Endothelial cell of umbilical vein (primary cell): Measurements from ENCODE around the gene SLC11A2. TPM values are rescaled to one million over a fixed set of nuclear protein-coding genes. Genes with fewer than 3 reads are reported as not detected.

Source experiments
- BruUV-seq: library from RNA; stranded (reverse); fragments of 400-500 nt; replicated peaks from 2 replicates; lab custom pipeline; 2021; lab: Mats Ljungman, UMichigan
- CTCF ChIA-PET: fragments of 300-600, 350-600 bp; sonication (Branson Sonifier 250); formaldehyde crosslinking; loops from one replicate; lab custom pipeline; 2021; ENCODE audit warnings: antibody characterized with exemption, inconsistent platforms; lab: Charles Lee
- POLR2A ChIA-PET: fragments of 300-600, 350-600 bp; sonication (Branson Sonifier 250); formaldehyde crosslinking; loops from one replicate; lab custom pipeline; 2021; ENCODE audit warnings: antibody characterized with exemption, inconsistent platforms; lab: Charles Lee
- DNase-seq: peaks from one replicate; pipeline ENCODE4 v3.0.0-alpha.2; 2011; ENCODE audit warnings: low read depth, low spot score
- FAIRE-seq: peaks from 2 replicates; lab custom pipeline; 2011; peaks lifted over from hg19 to GRCh38; lab: Jason Lieb, UNC
- H2AFZ ChIP-seq: 2 replicates; pipeline ENCODE4 v1.6.0; 2012; ENCODE audit warnings: low read depth, low read length, control low read depth, inconsistent platforms
- H3K27ac ChIP-seq: 2 replicates; pipeline ENCODE4 v1.5.1; 2011; ENCODE audit warnings: low read depth, mild to moderate bottlenecking, control low read depth, low read length, moderate library complexity; ENCODE audit not compliant: insufficient read depth
- H3K27me3 ChIP-seq, 2 experiments: 2 replicates each; pipeline versions ENCODE4 v1.6.0 to v1.6.1; 2011; ENCODE audit warnings: low read length in 2 of 2, mixed read lengths in 1 of 2; ENCODE audit not compliant: control insufficient read depth in 2 of 2, insufficient read depth in 2 of 2
- H3K36me3 ChIP-seq, 2 experiments: 2 replicates in 1 of 2; 3 replicates in 1 of 2; pipeline ENCODE4 v1.5.1; 2011; ENCODE audit warnings: low read length in 2 of 2, mild to moderate bottlenecking in 1 of 2, moderate library complexity in 1 of 2; ENCODE audit not compliant: control insufficient read depth in 2 of 2, insufficient read depth in 2 of 2; ENCODE audit errors: extremely low read depth in 1 of 2
- H3K4me1 ChIP-seq: 3 replicates; pipeline ENCODE4 v1.5.1; 2011; ENCODE audit warnings: mild to moderate bottlenecking, low read length; ENCODE audit not compliant: control insufficient read depth, insufficient read depth; ENCODE audit errors: extremely low read depth
- H3K4me2 ChIP-seq: 2 replicates; pipeline ENCODE4 v1.6.1; 2011; ENCODE audit warnings: low read length, control low read depth, mixed read lengths; ENCODE audit not compliant: insufficient read depth
- H3K4me3 ChIP-seq, 3 experiments: fragments of 200-600 bp in 1 of 3; sonication (generic), shearing (Covaris generic) in 1 of 3; replicated peaks in 1 of 3; 2 replicates each; pipeline ENCODE4 v1.5.1; 2011 to 2016; ENCODE audit warnings: control low read depth in 3 of 3, low read length in 3 of 3, mild to moderate bottlenecking in 2 of 3, inconsistent platforms in 1 of 3, low read depth in 1 of 3, moderate library complexity in 1 of 3; ENCODE audit not compliant: insufficient read depth in 1 of 3
- H3K79me2 ChIP-seq: 2 replicates; pipeline ENCODE4 v1.6.0; 2012; ENCODE audit warnings: low read length, inconsistent platforms; ENCODE audit not compliant: control insufficient read depth, insufficient read depth
- H3K9ac ChIP-seq: replicated peaks from 2 replicates; pipeline ENCODE3; 2011; ENCODE audit warnings: low read length, control low read depth; ENCODE audit not compliant: insufficient read depth; ENCODE audit errors: extremely low read depth
- H3K9me1 ChIP-seq: replicated peaks from 3 replicates; pipeline ENCODE4 v1.6.0; 2011; ENCODE audit warnings: mild to moderate bottlenecking, low read length; ENCODE audit not compliant: control insufficient read depth, insufficient read depth; ENCODE audit errors: extremely low read depth
- H3K9me3 ChIP-seq: replicated peaks from 2 replicates; pipeline ENCODE4 v1.5.1; 2012; ENCODE audit warnings: low read length, inconsistent platforms; ENCODE audit not compliant: control insufficient read depth, insufficient read depth
- H4K20me1 ChIP-seq: replicated peaks from 2 replicates; pipeline ENCODE3; 2011; ENCODE audit warnings: mild to moderate bottlenecking, low read length; ENCODE audit not compliant: control insufficient read depth, insufficient read depth; ENCODE audit errors: extremely low read depth
- EZH2 ChIP-seq: IDR thresholded peaks from 2 replicates; pipeline ENCODE4 v1.6.1; 2012; ENCODE audit warnings: borderline replicate concordance, low read depth, mild to moderate bottlenecking, moderate library complexity, low read length, inconsistent platforms; ENCODE audit not compliant: severe bottlenecking
- FOS ChIP-seq: IDR thresholded peaks from 2 replicates; pipeline ENCODE4 v1.6.1; 2011; ENCODE audit warnings: mild to moderate bottlenecking, low read length, moderate library complexity, borderline replicate concordance; ENCODE audit not compliant: insufficient read depth
- GATA2 ChIP-seq: IDR thresholded peaks from 2 replicates; pipeline ENCODE4 v1.7.0; 2011; ENCODE audit warnings: low read depth, mild to moderate bottlenecking, moderate library complexity, mixed read lengths, low read length; ENCODE audit not compliant: insufficient read length, insufficient read depth
- JUN ChIP-seq: IDR thresholded peaks from 2 replicates; pipeline ENCODE4 v1.6.1; 2011; ENCODE audit warnings: borderline replicate concordance, low read depth; ENCODE audit not compliant: insufficient read length, insufficient read depth
- MAX ChIP-seq: IDR thresholded peaks from 2 replicates; pipeline ENCODE4 v1.6.1; 2011; ENCODE audit not compliant: insufficient read depth, insufficient read length
- MYC ChIP-seq: IDR thresholded peaks from one replicate; pipeline ENCODE4 v1.6.1; 2011; ENCODE audit warnings: mild to moderate bottlenecking, low read depth, low read length
- POLR2A ChIP-seq: IDR thresholded peaks from 2 replicates; pipeline ENCODE4 v1.6.1; 2012; ENCODE audit warnings: low read depth, mild to moderate bottlenecking, control low read depth, low read length
- POLR2AphosphoS5 ChIP-seq: IDR thresholded peaks from 2 replicates; pipeline ENCODE4 v1.6.1; 2012; ENCODE audit warnings: low read depth, mild to moderate bottlenecking, control low read depth, low read length, moderate library complexity; ENCODE audit not compliant: insufficient read depth
- dilution Hi-C: fragments of 300-500 bp; cut with MboI; formaldehyde crosslinking; loops from one replicate; pipeline ENCODE4 v1.15.0; 2019; ENCODE audit warnings: low sequenced_read_pairs; ENCODE audit not compliant: extremely low pct_ligation_motif_present
- intact Hi-C: fragments of 100-400 bp; cut with micrococcal nuclease; formaldehyde crosslinking; loops from one replicate; pipeline ENCODE4 v1.10.0; 2022
- polyA plus RNA-seq, 4 experiments: library from polyadenylated mRNA; depleted of rRNA in 3 of 4; stranded (reverse) in 3 of 4; unstranded in 1 of 4; fragments of >200 nt; gene quantifications; 2 replicates each; pipeline versions ENCODE4 v1.2.1 to v1.2.3, GENCODE V29; 2011 to 2012; ENCODE audit warnings: missing spikeins in 1 of 4
- total RNA-seq: library from RNA; stranded (reverse); gene quantifications from 2 replicates; pipeline ENCODE4 v1.2.3, GENCODE V29; 2021
- TF ChIP-seq, protein P1 (sequence below), 2 donors: IDR thresholded peaks; 1 replicate in 1 of 2; 2 replicates in 1 of 2; pipeline ENCODE4 v1.5.1; 2011; ENCODE audit warnings: low read length in 2 of 2, mild to moderate bottlenecking in 2 of 2, moderate library complexity in 2 of 2, control low read depth in 1 of 2, inconsistent platforms in 1 of 2, low read depth in 1 of 2; ENCODE audit not compliant: insufficient read depth in 1 of 2; ENCODE audit errors: extremely low read depth in 1 of 2

SLC11A2 gene
- total and polyA plus RNA-seq, 2 donors (not counting 3 experiments of a cell fraction or from before 2014, with no cell fraction given), result 47.5 to 56.4 TPM

DNA sequence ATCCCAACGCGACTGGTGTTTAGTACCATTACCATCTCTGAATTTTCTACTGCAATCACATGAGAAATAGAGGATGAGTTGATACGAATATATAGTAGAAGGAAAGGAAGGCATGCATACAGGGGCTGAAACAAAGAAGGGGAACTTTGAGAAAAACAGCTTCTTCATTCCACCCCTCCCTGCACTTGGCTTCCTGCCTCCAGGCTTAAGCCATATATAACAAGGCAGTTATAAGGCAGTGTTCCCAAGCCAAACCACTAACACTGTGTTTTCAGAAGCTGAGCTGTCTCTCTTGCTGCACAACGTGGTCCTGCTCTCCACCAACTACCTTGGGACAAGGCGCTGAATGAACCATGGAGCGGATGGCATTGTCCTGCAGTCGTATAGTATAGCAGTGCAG lies 32.9 kb upstream of the SLC11A2 start:
- intact Hi-C loops, result no loop called here
- no TSS peak for BruUV-seq
- CTCF ChIA-PET, result interaction anchor here (1.1 to 1.6 kb wide), 2 partner anchors 10 to 15 kb away, joined by 3 to 4 read pairs; no protein-coding TSS in a partner anchor
- DNase-seq, result no peak
- Histone ChIP-seq H3K27me3 (no peaks in the 10 kb centered on the region), H3K4me2 (no peak overlapping the region), H4K20me1 (no peaks in the 10 kb centered on the region), H3K9me3 (no peaks in the 10 kb centered on the region), H3K4me1 (no peaks in the 10 kb centered on the region), H3K79me2 (no peaks in the 10 kb centered on the region), H3K36me3 (peaks cover 27% of the 10 kb centered on the region in 2 experiments), H2AFZ (no peak overlapping the region), H3K9ac (no peak overlapping the region), H3K9me1 (no peaks in the 10 kb centered on the region), H3K4me3 (no peak overlapping the region), H3K27ac (no peak overlapping the region)
- POLR2A ChIA-PET, result no interaction called here
- TF ChIP-seq POLR2AphosphoS5 (no peak), POLR2A (no peak), GATA2 (no peak), MYC (no peak), FOS (no peak), EZH2 (no peak), JUN (no peak), MAX (no peak)
- TF ChIP-seq, protein P1, sequence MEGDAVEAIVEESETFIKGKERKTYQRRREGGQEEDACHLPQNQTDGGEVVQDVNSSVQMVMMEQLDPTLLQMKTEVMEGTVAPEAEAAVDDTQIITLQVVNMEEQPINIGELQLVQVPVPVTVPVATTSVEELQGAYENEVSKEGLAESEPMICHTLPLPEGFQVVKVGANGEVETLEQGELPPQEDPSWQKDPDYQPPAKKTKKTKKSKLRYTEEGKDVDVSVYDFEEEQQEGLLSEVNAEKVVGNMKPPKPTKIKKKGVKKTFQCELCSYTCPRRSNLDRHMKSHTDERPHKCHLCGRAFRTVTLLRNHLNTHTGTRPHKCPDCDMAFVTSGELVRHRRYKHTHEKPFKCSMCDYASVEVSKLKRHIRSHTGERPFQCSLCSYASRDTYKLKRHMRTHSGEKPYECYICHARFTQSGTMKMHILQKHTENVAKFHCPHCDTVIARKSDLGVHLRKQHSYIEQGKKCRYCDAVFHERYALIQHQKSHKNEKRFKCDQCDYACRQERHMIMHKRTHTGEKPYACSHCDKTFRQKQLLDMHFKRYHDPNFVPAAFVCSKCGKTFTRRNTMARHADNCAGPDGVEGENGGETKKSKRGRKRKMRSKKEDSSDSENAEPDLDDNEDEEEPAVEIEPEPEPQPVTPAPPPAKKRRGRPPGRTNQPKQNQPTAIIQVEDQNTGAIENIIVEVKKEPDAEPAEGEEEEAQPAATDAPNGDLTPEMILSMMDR (IDR thresholded peaks at IDR 0.05; ENCODE audit: extremely low read depth in 1 of 2, insufficient read depth in 1 of 2, low read depth in 1 of 2, low read length in 2 of 2), result no peak
- FAIRE-seq, result no peak
- dilution Hi-C loops, result no loop called here
